ENCODE data around the gene VAV2.

GRCh38 chr9:134025606-134026541 is 33.8 kb upstream of the VAV2 start:
- no peak for TF ChIP-seq POLR2A (IDR thresholded peaks at IDR 0.05; ENCODE audit: low read depth)
- TF ChIP-seq CTCF (IDR thresholded peaks at IDR 0.05): peak in 1 of 3 experiments; percentile 21

Data from esophagus muscularis mucosa (tissue), 3 donors.